Esophagus muscularis mucosa (tissue), 4 donors: ENCODE results near the gene KRTAP29-1. TPM values are rescaled to one million over a fixed set of nuclear protein-coding genes. Genes with fewer than 3 reads are reported as not detected.

Source experiments
- DNase-seq: peaks from one replicate; pipeline ENCODE4 v3.0.0-alpha.2; 2017; ENCODE audit errors: extremely low spot score
- H3K27ac ChIP-seq, 4 donors: fragments of 200-600 bp; sonication (generic); replicated peaks in 1 of 4; 1 replicate in 3 of 4; 2 replicates in 1 of 4; pipeline ENCODE4 v1.5.1; 2016 to 2019; ENCODE audit warnings: mild to moderate bottlenecking in 1 of 4
- H3K27me3 ChIP-seq, 4 donors: fragments of 200-600 bp; sonication (generic); one replicate each; pipeline versions ENCODE4 v1.5.1 to v1.6.0; 2016 to 2019
- H3K36me3 ChIP-seq, 4 donors: fragments of 200-600 bp; sonication (generic); one replicate each; pipeline ENCODE4 v1.5.1; 2016 to 2019
- H3K4me1 ChIP-seq, 4 donors: fragments of 200-600 bp; sonication (generic); one replicate each; pipeline ENCODE4 v1.5.1; 2016 to 2019
- H3K4me3 ChIP-seq, 4 donors: fragments of 200-600 bp; sonication (generic); 1 replicate in 2 of 4; 2 replicates in 2 of 4; pipeline ENCODE4 v1.5.1; 2016 to 2019; ENCODE audit warnings: mild to moderate bottlenecking in 4 of 4, moderate library complexity in 1 of 4
- H3K9me3 ChIP-seq, 4 donors: fragments of 200-600 bp; sonication (generic); 1 replicate in 3 of 4; 2 replicates in 1 of 4; pipeline ENCODE4 v1.5.1; 2016 to 2019
- EP300 ChIP-seq: sonication (generic); formaldehyde crosslinking; IDR thresholded peaks from one replicate; pipeline ENCODE4 v1.6.1; 2017; ENCODE audit warnings: antibody characterized with exemption
- POLR2A ChIP-seq: fragments of 450-650 bp; IDR thresholded peaks from one replicate; pipeline ENCODE4 v1.6.1; 2017; ENCODE audit warnings: antibody characterized with exemption, moderate library complexity, mild to moderate bottlenecking, low read depth
- POLR2AphosphoS5 ChIP-seq, 2 donors: sonication (generic); formaldehyde crosslinking; IDR thresholded peaks; one replicate each; pipeline ENCODE4 v1.6.1; 2017; ENCODE audit warnings: antibody characterized with exemption in 2 of 2
- WGBS: methylation state at CpG from one replicate; pipeline ENCODE4 v1.1.5; 2018; 5-methylcytosine and 5-hydroxymethylcytosine counted together
- intact Hi-C: fragments of 100-400 bp; cut with DNase I; formaldehyde crosslinking; loops from one replicate; pipeline ENCODE4 v1.15.1; 2023
- total RNA-seq, 4 donors: library from RNA; depleted of rRNA; stranded (reverse); fragments of >200 nt; gene quantifications; one replicate each; pipeline versions ENCODE4 v1.1.0 to v1.2.1, GENCODE V29; 2016
- TF ChIP-seq, protein P1 (sequence below), 3 experiments: fragments of 200-600 bp in 2 of 3; fragments of 450-650 bp in 1 of 3; sonication (generic) in 2 of 3; IDR thresholded peaks; one replicate each; pipeline ENCODE4 v1.5.1; 2017 to 2019; ENCODE audit warnings: antibody characterized with exemption in 3 of 3, mild to moderate bottlenecking in 2 of 3, moderate library complexity in 1 of 3

KRTAP29-1 gene
- total RNA-seq, 4 donors from 2014 or later: not detected

DNA sequence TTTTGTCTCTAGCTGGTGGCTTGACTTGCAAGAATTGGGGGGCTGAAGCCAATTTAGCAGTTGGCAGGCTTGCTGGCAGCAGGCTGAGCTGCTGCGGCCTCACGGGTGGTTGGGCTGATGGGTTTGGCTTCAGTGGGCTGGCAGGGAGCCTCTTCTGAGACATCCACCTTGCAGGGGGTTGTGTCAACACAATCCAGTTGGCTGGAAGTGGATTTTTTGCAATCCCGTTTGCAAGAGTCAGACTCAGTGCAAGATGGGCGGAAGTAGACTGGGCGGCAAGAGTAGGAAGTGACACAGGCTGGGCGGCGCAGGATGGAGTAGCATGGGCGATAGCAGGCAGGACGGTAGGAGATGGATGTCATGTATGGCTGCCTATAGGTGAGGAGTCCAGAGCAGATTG, 5.0 kb upstream of the KRTAP29-1 start:
- Histone ChIP-seq H3K27me3 (peaks cover 0 to 4% (median 0%) of the 10 kb centered on the region in 4 donors), H3K27ac (no peak overlapping the region), H3K4me3 (no peak overlapping the region), H3K4me1 (peaks cover 0 to 11% (median 9%) of the 10 kb centered on the region in 4 donors), H3K36me3 (no peaks in the 10 kb centered on the region), H3K9me3 (no peaks in the 10 kb centered on the region)
- TF ChIP-seq, protein P1, sequence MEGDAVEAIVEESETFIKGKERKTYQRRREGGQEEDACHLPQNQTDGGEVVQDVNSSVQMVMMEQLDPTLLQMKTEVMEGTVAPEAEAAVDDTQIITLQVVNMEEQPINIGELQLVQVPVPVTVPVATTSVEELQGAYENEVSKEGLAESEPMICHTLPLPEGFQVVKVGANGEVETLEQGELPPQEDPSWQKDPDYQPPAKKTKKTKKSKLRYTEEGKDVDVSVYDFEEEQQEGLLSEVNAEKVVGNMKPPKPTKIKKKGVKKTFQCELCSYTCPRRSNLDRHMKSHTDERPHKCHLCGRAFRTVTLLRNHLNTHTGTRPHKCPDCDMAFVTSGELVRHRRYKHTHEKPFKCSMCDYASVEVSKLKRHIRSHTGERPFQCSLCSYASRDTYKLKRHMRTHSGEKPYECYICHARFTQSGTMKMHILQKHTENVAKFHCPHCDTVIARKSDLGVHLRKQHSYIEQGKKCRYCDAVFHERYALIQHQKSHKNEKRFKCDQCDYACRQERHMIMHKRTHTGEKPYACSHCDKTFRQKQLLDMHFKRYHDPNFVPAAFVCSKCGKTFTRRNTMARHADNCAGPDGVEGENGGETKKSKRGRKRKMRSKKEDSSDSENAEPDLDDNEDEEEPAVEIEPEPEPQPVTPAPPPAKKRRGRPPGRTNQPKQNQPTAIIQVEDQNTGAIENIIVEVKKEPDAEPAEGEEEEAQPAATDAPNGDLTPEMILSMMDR (IDR thresholded peaks at IDR 0.05): no peak
- no peak for TF ChIP-seq POLR2A
- TF ChIP-seq POLR2AphosphoS5 (IDR thresholded peaks at IDR 0.05): no peak
- no peak for TF ChIP-seq EP300
- WGBS: 77% methylated on average over 7 of the region's 9 CpGs
- intact Hi-C loops: no loop called here
- no peak for DNase-seq

DNA sequence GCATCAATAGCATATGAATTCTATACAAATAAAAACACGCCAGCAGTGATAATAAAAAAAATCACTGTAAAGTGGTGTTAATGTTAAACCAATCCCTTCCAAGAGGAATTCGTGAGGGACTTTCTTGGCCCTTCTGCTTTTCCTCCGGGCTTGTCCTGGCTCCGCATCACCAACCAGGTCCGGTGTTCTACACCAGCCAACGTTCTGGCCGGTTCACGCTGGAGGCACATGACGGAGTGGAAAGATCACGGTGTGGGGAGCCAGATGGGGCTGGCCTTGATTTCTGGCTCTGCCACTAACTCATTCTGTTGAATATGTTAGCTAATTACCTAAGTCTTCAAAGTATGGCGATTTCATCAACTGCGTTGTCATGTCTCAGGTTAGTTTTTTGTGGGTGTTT, 1.4 kb upstream of the KRTAP29-1 start:
- Histone ChIP-seq H3K36me3 (no peaks in the 10 kb centered on the region), H3K4me1 (peaks cover 4 to 11% (median 9%) of the 10 kb centered on the region in 4 donors), H3K4me3 (no peak overlapping the region), H3K27me3 (peaks cover 0 to 8% (median 0%) of the 10 kb centered on the region in 4 donors), H3K27ac (no peak overlapping the region), H3K9me3 (no peaks in the 10 kb centered on the region)
- 88% methylated on average over 12 of the region's 12 CpGs for WGBS
- TF ChIP-seq POLR2AphosphoS5 (IDR thresholded peaks at IDR 0.05) (no peak), POLR2A (no peak), EP300 (no peak)
- TF ChIP-seq, protein P1 (IDR thresholded peaks at IDR 0.05): no peak
- intact Hi-C loops: no loop called here
- DNase-seq: no peak

DNA sequence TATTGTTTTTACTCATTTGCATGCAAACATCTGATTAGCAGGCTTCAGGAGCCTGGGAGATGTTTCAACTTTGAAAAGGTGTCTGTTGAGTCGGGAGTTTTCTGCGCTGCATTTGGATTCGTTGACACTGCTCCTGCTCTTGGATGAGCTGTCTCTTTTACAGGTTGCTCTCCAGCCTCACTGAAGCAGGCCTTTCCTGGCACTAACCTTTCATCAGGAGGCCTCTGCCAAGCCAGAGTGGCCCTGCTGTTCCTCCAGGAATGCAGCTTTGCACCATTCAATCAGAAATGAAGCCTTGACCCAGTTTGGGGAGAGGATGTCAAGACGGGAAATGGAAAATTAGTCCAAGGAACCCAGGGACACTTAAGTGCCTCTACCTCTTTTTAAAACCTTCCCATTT, 330 bp upstream of the KRTAP29-1 start:
- Histone ChIP-seq H3K36me3 (no peaks in the 10 kb centered on the region), H3K27me3 (peaks cover 0 to 13% (median 0%) of the 10 kb centered on the region in 4 donors), H3K4me1 (peaks cover 0 to 4% (median under 1%) of the 10 kb centered on the region in 4 donors), H3K27ac (no peak overlapping the region), H3K9me3 (no peaks in the 10 kb centered on the region), H3K4me3 (no peak overlapping the region)
- intact Hi-C loops: no loop called here
- WGBS: 87% methylated on average over 4 of the region's 4 CpGs
- TF ChIP-seq, protein P1 (IDR thresholded peaks at IDR 0.05): no peak
- TF ChIP-seq POLR2A (no peak), EP300 (no peak), POLR2AphosphoS5 (IDR thresholded peaks at IDR 0.05) (no peak)
- no peak for DNase-seq

DNA sequence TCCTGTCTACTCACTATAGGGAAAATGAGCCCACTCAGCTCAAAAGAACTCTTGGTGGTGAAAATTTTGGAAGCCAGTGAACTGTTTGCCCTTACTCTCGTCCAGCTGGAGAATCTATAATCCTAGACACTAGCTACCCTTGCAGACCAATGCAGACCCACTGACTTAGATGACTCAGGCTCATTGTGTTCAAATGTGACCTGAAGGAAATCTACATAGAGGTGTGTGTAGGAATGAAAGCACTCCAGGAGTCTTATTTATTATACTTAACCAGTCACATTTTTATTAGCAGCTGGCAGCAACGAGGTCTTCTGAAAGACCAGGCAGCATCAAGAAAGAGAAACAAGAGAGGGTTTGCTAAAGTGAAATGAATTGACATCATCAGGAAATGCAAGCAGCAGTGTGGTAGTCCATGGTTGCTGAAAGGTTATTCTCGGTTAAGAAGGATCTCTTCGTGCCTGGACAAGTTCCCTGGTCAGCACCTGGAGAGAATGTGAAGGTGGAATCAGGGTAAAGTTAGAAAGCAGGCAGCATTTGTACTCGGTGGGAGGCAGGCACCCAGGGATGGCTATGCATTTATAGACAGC, 1.4 kb downstream of the KRTAP29-1 start:
- H3K9me3 ChIP-seq: no peaks in the 10 kb centered on the region
- TF ChIP-seq EP300: no peak
- TF ChIP-seq, protein P1 (IDR thresholded peaks at IDR 0.05): no peak
- TF ChIP-seq POLR2A: no peak
- TF ChIP-seq POLR2AphosphoS5 (IDR thresholded peaks at IDR 0.05): no peak

More for the DNA sequence above, 1.4 kb downstream of the KRTAP29-1 start:
- Histone ChIP-seq H3K36me3 (no peaks in the 10 kb centered on the region), H3K4me1 (peaks cover 0 to 4% (median 0%) of the 10 kb centered on the region in 4 donors), H3K27me3 (peaks cover 0 to 8% (median 0%) of the 10 kb centered on the region in 4 donors), H3K4me3 (no peak overlapping the region), H3K27ac (no peak overlapping the region)
- intact Hi-C loops: no loop called here
- WGBS: 77% methylated on average over 5 of the region's 5 CpGs
- DNase-seq: no peak
